Choroid plexus epithelial cell (primary cell): ENCODE results near the gene CCN2.

Experiments
- DNase-seq: peaks from one replicate; pipeline ENCODE4 v3.0.0-alpha.2; 2010; ENCODE audit warnings: low read depth
- H3K4me3 ChIP-seq: 2 replicates; pipeline ENCODE4 v1.5.1; 2011; ENCODE audit warnings: low read depth, mild to moderate bottlenecking, control low read depth, low read length, moderate library complexity
- CTCF ChIP-seq: conservative IDR thresholded peaks from 2 replicates; pipeline ENCODE4 v1.5.1; 2011; ENCODE audit warnings: low read depth, mild to moderate bottlenecking, control low read depth, inconsistent platforms, low read length, moderate library complexity

The CCN2 gene

GRCh38 chr6:131929976-131930375 lies 21.2 kb downstream of the CCN2 start:
- DNase-seq, result no peak
- no peak overlapping the region for H3K4me3 ChIP-seq
- no peak for TF ChIP-seq CTCF

DNA sequence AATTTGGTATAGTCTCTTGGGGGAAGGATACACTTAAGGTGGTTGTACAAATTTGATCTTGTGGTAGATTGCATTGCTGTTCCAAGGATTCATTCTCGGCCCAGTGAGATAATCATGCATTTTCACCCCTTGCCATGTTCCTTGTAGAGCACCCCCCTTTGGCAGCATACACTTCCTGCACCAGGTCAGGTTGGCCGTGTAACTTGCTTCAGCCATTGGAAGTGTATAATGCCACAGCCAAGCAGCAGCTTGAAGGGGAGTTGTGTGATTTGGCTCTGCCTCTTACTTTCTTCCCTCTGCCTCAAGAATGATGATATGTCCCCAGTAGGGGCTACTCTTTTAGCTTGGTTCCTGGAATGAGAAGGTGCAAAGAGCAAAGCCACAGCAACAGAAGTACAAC lies 21.9 kb downstream of the CCN2 start:
- H3K4me3 ChIP-seq, result no peak overlapping the region
- DNase-seq, result no peak
- peak; percentile 42 for TF ChIP-seq CTCF

DNA sequence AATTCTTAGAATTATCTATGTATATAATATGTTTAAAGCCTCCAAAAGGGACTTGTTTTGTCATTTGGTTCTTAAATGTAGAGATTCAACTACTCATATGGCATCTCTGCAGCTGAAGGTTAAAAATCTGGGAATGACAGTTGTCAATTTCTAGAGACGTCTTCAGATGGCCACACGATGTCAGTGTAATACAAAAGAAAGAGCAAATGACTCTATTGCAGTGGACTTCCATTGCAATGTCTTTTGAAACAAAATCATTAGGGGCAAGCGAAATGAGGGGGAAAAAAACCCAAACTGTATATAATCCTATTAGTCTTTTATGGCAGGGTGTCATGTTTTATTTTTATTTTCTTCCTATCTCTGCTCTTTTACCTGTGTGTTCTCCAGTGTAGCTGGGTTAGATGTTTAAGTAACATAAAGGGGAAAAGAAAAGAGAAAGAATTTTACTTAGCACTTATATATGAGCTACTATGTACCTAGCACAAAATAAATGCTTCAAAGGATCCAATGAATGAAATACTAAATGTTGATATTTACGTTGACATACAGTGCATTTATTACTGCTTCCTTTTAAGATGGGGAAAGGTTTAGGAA lies 26.2 kb downstream of the CCN2 start:
- no peak overlapping the region for H3K4me3 ChIP-seq
- peak; percentile 77 for DNase-seq
- TF ChIP-seq CTCF, result peak; percentile 65

DNA sequence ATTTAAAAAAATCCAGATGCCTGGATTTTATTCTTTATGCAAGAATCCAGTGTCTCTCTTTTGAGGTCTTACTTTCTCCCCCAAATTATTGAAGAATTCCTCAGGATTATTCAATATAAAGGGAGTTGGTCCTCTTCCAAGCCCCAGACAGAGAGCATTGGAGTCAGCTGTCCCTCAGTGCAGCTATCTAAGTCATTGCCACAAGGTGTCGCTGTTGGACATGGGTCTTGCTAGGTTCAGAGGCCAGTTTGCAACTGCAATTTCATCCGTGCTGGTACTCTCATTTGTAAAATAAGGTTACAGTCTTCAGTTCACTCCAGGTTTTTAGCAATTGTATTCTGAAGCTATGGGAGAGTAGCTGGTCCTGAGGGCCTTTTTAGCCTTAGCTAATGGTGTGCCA lies 27.8 kb downstream of the CCN2 start:
- peak; percentile 76 for DNase-seq
- H3K4me3 ChIP-seq, result no peak overlapping the region

GRCh38 chr6:131920656-131921055 lies 30.5 kb downstream of the CCN2 start:
- no peak for TF ChIP-seq CTCF
- DNase-seq, result no peak
- no peak overlapping the region for H3K4me3 ChIP-seq

More for the DNA sequence above, 27.8 kb downstream of the CCN2 start:
- TF ChIP-seq CTCF, result peak; percentile 77

GRCh38 chr6:131918650-131919355 lies 32.4 kb downstream of the CCN2 start:
- no peak overlapping the region for H3K4me3 ChIP-seq
- no peak for DNase-seq
- TF ChIP-seq CTCF, result no peak
